ENCODE data around the gene KCNAB2.

The KCNAB2 gene

DNA sequence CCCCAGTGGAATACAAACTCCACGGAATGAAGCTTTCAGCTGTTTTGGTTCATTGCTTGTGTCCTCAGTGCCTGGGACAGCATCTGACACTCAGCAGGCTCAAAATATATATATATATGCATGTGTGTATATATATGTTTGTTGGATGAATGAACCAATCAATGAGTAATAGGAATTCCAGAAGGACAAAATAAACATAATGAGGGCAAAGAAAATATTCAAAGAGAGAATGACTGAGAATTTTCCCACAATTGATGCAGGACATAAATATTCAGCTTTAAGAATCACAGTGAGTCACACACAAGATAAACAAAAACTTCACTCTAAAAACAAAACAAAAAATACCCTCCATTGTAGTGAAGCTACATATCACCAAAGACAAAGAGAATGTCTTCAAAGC lies 70.4 kb downstream of the KCNAB2 start:
- ChIA-PET CTCF (interaction anchor here (0.5 to 1.2 kb wide), 3 partner anchors 55 to 120 kb away, joined by 3 to 4 read pairs (median 3); partner anchors contain the start of gene ICMT), POLR2A (no interaction called here)
- no peak overlapping the region for H3K4me3 ChIP-seq (ENCODE audit: low read depth, low read length)
- TF ChIP-seq, protein P1, sequence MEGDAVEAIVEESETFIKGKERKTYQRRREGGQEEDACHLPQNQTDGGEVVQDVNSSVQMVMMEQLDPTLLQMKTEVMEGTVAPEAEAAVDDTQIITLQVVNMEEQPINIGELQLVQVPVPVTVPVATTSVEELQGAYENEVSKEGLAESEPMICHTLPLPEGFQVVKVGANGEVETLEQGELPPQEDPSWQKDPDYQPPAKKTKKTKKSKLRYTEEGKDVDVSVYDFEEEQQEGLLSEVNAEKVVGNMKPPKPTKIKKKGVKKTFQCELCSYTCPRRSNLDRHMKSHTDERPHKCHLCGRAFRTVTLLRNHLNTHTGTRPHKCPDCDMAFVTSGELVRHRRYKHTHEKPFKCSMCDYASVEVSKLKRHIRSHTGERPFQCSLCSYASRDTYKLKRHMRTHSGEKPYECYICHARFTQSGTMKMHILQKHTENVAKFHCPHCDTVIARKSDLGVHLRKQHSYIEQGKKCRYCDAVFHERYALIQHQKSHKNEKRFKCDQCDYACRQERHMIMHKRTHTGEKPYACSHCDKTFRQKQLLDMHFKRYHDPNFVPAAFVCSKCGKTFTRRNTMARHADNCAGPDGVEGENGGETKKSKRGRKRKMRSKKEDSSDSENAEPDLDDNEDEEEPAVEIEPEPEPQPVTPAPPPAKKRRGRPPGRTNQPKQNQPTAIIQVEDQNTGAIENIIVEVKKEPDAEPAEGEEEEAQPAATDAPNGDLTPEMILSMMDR (IDR thresholded peaks at IDR 0.05; ENCODE audit: insufficient read depth, low read length, missing control alignments): no peak
- DNase-seq (ENCODE audit: low read depth, low spot score): no peak

DNA sequence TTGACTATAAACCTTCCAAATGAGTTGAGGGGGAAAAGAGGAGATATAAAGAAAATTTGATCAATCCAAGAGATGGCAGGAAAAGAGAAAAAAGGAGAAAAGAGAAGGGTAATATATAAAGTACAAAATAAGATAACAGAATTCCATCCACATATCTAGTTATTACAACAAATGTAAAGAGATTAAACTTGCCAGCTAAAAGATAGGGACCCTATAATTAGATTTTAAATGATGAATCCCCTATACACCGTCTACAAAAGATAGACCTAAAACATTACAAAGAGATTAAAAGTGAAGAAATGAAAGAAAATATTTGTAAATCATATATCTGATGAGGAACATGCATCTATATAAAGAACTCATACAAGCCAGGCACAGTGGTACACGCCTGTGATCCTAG lies 71.4 kb downstream of the KCNAB2 start:
- ChIA-PET CTCF (interaction anchor here (1.2 kb wide), 1 partner anchor 54 kb away, joined by 3 read pairs; no protein-coding TSS in a partner anchor), POLR2A (no interaction called here)
- DNase-seq (ENCODE audit: low read depth, low spot score): no peak
- TF ChIP-seq, protein P1 (IDR thresholded peaks at IDR 0.05; ENCODE audit: insufficient read depth, low read length, missing control alignments): no peak
- H3K4me3 ChIP-seq (ENCODE audit: low read depth, low read length): no peak overlapping the region

DNA sequence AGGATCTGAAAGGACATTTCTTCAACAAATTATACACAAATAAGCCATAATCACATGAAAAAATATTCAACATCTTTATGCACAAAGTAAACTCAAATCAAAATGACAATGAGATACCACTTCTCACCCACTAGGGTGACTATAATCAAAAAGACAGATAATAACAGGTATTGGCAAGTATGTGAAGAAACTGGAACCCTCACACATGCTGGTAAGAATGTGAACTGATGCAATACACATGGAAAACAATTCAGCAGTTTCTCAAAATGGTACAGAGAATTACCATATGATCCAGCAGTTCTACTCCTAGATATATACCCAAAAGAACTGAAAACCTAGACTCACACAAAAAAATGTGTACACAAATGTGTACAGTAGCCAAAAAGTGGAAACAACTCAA lies 71.9 kb downstream of the KCNAB2 start:
- no peak overlapping the region for H3K4me3 ChIP-seq (ENCODE audit: low read depth, low read length)
- no peak for DNase-seq (ENCODE audit: low read depth, low spot score)
- POLR2A ChIA-PET: no interaction called here
- CTCF ChIA-PET: no interaction called here
- TF ChIP-seq, protein P1 (IDR thresholded peaks at IDR 0.05; ENCODE audit: insufficient read depth, low read length, missing control alignments): no peak

DNA sequence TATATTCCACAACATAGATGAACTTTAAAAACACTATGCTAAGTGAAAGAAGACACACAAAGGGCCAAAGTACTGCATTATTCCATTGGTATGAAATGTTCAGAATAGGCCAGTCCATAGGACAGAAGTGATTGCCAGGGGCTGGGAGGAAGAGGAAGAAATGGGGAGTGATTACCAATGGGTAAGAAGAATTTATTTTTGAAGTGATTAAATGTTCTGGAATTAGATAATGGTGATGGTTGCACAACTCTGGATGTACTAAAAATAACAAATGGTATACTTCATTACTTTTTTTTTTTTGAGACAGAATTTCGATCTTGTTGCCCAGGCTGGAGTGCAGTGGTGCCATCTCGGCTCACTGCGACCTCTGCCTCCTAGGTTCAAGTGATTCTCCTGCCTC lies 72.7 kb downstream of the KCNAB2 start:
- ChIA-PET CTCF (interaction anchor here (1.0 kb wide), 1 partner anchor 9 kb away, joined by 4 read pairs; no protein-coding TSS in a partner anchor), POLR2A (no interaction called here)
- H3K4me3 ChIP-seq (ENCODE audit: low read depth, low read length): no peak overlapping the region
- DNase-seq (ENCODE audit: low read depth, low spot score): peak; percentile 28
- TF ChIP-seq, protein P1 (IDR thresholded peaks at IDR 0.05; ENCODE audit: insufficient read depth, low read length, missing control alignments): no peak

DNA sequence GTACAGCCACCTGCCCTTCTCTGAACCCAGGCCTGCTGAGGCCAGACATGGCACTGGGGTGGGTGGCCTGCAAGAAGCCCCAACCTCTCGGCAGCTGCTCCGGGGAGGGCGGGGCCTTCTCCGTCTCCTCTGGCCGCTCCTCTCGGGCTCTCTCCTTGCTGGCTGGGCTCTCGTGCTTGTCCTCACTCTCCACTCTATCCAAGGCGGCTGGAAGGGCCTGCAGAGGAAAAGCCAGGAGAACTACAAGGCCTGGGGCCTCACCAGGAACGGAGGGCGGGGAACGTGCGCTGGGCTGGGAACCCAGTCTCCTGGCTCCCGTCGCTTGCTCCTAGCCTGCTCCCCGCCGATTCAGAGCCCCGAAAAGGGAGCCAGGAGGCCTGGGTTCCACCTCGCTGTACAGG lies 75.3 kb downstream of the KCNAB2 start:
- TF ChIP-seq, protein P1 (IDR thresholded peaks at IDR 0.05; ENCODE audit: insufficient read depth, low read length, missing control alignments): no peak
- CTCF ChIA-PET: no interaction called here

DNA sequence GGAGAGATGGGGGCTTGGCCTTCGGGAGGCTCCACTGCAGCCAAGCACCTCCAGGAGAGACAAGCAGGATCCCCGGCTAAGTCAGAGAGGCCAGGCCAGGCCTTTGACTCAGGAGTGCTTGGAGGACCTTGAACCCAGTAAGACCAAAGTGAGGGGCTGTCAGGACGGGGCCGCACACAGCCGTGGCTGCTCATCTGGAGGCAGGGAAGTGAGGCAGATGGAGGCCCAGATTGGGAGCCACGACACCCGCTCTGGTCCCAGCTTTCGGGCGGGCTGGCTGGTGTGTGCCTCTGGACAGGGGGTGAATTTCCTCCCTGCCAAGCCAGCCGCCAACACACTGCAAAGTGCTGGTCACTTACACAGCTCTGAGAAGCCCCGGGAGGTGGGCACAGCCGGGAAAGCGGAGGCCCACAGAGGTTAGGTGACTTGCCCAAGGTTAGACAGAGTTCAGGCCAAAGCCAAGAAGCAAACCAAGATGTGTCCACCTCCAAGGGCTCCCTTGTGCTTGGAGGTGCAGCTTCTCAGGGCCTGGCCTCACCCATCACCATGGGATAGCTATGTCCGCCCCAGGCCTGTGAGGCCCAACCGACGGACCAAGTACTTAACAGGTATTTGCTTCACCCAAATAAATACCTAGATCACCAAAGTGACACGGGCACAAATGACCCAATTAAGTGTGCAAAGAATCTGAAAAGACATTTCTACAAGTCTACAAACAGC lies 76.1 kb downstream of the KCNAB2 start:
- POLR2A ChIA-PET: no interaction called here

More for the DNA sequence above, 75.3 kb downstream of the KCNAB2 start:
- no peak overlapping the region for H3K4me3 ChIP-seq (ENCODE audit: low read depth, low read length)
- no peak for DNase-seq (ENCODE audit: low read depth, low spot score)
- POLR2A ChIA-PET: no interaction called here

More for the DNA sequence above, 76.1 kb downstream of the KCNAB2 start:
- no peak for DNase-seq (ENCODE audit: low read depth, low spot score)
- H3K4me3 ChIP-seq (ENCODE audit: low read depth, low read length): no peak overlapping the region
- TF ChIP-seq, protein P1 (IDR thresholded peaks at IDR 0.05; ENCODE audit: insufficient read depth, low read length, missing control alignments): no peak
- CTCF ChIA-PET: no interaction called here

All from AG04449 (cell line).